Neutrophil (primary cell): ENCODE data around the gene CD52.

Source experiments
- H3K27ac ChIP-seq: fragments of 200-600 bp; sonication (generic); 2 replicates; pipeline ENCODE4 v1.5.1; 2016; ENCODE audit warnings: mild to moderate bottlenecking, moderate library complexity
- H3K27me3 ChIP-seq: fragments of 200-600 bp; sonication (generic); 2 replicates; pipeline ENCODE4 v1.6.0; 2016; ENCODE audit warnings: mild to moderate bottlenecking
- H3K36me3 ChIP-seq: fragments of 200-600 bp; sonication (generic); 2 replicates; pipeline ENCODE4 v1.5.1; 2017
- H3K4me1 ChIP-seq, 2 experiments: fragments of 200-600 bp in 1 of 2; sonication (generic) in 1 of 2; 1 replicate in 1 of 2; 2 replicates in 1 of 2; pipeline versions ENCODE4 v1.5.1 to v1.6.1; 2013 to 2016; ENCODE audit warnings: low read depth in 1 of 2, low read length in 1 of 2, mild to moderate bottlenecking in 1 of 2, moderate library complexity in 1 of 2; ENCODE audit not compliant: control insufficient read depth in 1 of 2, insufficient read depth in 1 of 2
- H3K4me3 ChIP-seq, 2 experiments: fragments of 200-600 bp in 1 of 2; sonication (generic) in 1 of 2; 1 replicate in 1 of 2; 2 replicates in 1 of 2; pipeline ENCODE4 v1.5.1; 2013 to 2016; ENCODE audit warnings: low read depth in 1 of 2, low read length in 1 of 2, mild to moderate bottlenecking in 1 of 2, moderate library complexity in 1 of 2
- H3K9me3 ChIP-seq: fragments of 200-600 bp; sonication (generic); 2 replicates; pipeline ENCODE4 v1.5.1; 2016
- TF ChIP-seq, protein P1 (sequence below): fragments of 200-600 bp; sonication (generic); IDR thresholded peaks from 2 replicates; pipeline ENCODE4 v1.5.1; 2016; ENCODE audit warnings: antibody characterized with exemption

CD52 gene

DNA sequence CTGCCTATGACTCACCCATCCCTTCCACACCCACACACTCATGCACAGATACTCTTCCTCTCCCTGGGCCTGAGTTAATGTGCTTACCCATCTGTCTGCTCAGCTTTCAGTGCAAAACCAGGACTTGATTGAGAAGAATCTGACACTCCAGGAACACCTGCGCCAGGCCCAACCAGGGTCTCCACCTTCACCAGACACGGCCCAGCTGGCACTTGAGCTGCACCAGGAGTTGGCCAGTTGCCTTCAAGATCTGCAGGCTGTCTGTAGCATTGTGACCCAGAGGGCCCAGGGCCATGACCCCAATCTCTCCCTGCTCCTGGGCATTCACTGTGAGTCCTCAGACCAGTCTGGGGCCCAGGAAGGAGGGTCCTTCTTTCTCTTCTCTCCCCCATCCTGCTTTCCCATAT lies 41.3 kb upstream of the CD52 start:
- no peaks in the 10 kb centered on the region for H3K27me3 ChIP-seq
- H3K4me1 ChIP-seq, result peaks cover 64 to 73% of the 10 kb centered on the region in 2 experiments

GRCh38 chr1:26277261-26277661 lies 40.5 kb upstream of the CD52 start:
- peak overlapping the region; percentile 100 for H3K27ac ChIP-seq
- no peaks in the 10 kb centered on the region for H3K9me3 ChIP-seq
- peaks cover 17% of the 10 kb centered on the region for H3K36me3 ChIP-seq
- no peak overlapping the region for H3K4me3 ChIP-seq
- TF ChIP-seq, protein P1, sequence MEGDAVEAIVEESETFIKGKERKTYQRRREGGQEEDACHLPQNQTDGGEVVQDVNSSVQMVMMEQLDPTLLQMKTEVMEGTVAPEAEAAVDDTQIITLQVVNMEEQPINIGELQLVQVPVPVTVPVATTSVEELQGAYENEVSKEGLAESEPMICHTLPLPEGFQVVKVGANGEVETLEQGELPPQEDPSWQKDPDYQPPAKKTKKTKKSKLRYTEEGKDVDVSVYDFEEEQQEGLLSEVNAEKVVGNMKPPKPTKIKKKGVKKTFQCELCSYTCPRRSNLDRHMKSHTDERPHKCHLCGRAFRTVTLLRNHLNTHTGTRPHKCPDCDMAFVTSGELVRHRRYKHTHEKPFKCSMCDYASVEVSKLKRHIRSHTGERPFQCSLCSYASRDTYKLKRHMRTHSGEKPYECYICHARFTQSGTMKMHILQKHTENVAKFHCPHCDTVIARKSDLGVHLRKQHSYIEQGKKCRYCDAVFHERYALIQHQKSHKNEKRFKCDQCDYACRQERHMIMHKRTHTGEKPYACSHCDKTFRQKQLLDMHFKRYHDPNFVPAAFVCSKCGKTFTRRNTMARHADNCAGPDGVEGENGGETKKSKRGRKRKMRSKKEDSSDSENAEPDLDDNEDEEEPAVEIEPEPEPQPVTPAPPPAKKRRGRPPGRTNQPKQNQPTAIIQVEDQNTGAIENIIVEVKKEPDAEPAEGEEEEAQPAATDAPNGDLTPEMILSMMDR, result no peak
- H3K4me1 ChIP-seq, result peaks cover 69 to 81% of the 10 kb centered on the region in 2 experiments
- H3K27me3 ChIP-seq, result no peaks in the 10 kb centered on the region

More for the DNA sequence above, 41.3 kb upstream of the CD52 start:
- TF ChIP-seq, protein P1, result no peak
- no peaks in the 10 kb centered on the region for H3K9me3 ChIP-seq
- no peak overlapping the region for H3K4me3 ChIP-seq
- peaks cover 14% of the 10 kb centered on the region for H3K36me3 ChIP-seq
- H3K27ac ChIP-seq, result peak overlapping the region; percentile 100

- Histone ChIP-seq H3K4me1 (peaks cover 69 to 85% of the 10 kb centered on the region in 2 experiments), H3K27me3 (no peaks in the 10 kb centered on the region), H3K27ac (peak overlapping the region; percentile 100), H3K9me3 (no peaks in the 10 kb centered on the region), H3K4me3 (no peak overlapping the region), H3K36me3 (peaks cover 22% of the 10 kb centered on the region)
- TF ChIP-seq, protein P1, result no peak
Measured at GRCh38 chr1:26277719-26278118, 40.0 kb upstream of the CD52 start.

DNA sequence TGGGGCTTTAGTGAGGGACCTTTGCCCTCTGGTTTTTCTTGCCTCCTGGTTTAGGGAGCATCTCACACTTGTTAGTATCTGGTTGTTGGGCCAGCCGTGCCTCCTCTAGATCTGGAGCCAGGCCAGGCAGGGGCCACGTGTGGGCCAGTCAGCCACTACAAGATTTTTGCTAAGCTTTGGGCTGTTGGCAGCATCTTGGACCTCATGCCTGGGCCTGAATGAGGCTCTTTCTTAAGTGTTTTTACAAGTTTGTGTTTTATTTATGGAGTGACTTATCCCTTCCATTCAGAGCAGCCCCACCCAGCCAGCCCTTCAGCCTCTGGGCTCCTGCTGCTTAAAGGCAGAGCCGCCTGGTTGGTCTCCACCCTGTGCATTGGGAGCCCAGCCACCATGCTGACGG lies 39.5 kb upstream of the CD52 start:
- TF ChIP-seq, protein P1, result no peak
- peak overlapping the region in 1 of 2 experiments; percentile 97 for H3K4me3 ChIP-seq
- H3K36me3 ChIP-seq, result peaks cover 28% of the 10 kb centered on the region
- no peaks in the 10 kb centered on the region for H3K27me3 ChIP-seq
- H3K9me3 ChIP-seq, result no peaks in the 10 kb centered on the region
- H3K4me1 ChIP-seq, result peaks cover 69 to 86% of the 10 kb centered on the region in 2 experiments
- H3K27ac ChIP-seq, result peak overlapping the region; percentile 100

GRCh38 chr1:26278724-26279455 lies 38.9 kb upstream of the CD52 start:
- TF ChIP-seq, protein P1, result no peak
- Histone ChIP-seq H3K27ac (peak overlapping the region; percentile 100), H3K27me3 (no peaks in the 10 kb centered on the region), H3K36me3 (peaks cover 32% of the 10 kb centered on the region), H3K4me1 (peaks cover 69 to 86% of the 10 kb centered on the region in 2 experiments), H3K4me3 (peak overlapping the region; percentile 83 to 97), H3K9me3 (no peaks in the 10 kb centered on the region)
